ENCODE measurements around the gene YWHAG.
A peak's percentile ranks its signal among the peaks of the same experiment; 100 is the strongest.
"Not testable (repeated sequence)": the region's sequence is repeated elsewhere in the genome, so short reads cannot be mapped to it uniquely, and the experiment has no call there.

Gene YWHAG

DNA sequence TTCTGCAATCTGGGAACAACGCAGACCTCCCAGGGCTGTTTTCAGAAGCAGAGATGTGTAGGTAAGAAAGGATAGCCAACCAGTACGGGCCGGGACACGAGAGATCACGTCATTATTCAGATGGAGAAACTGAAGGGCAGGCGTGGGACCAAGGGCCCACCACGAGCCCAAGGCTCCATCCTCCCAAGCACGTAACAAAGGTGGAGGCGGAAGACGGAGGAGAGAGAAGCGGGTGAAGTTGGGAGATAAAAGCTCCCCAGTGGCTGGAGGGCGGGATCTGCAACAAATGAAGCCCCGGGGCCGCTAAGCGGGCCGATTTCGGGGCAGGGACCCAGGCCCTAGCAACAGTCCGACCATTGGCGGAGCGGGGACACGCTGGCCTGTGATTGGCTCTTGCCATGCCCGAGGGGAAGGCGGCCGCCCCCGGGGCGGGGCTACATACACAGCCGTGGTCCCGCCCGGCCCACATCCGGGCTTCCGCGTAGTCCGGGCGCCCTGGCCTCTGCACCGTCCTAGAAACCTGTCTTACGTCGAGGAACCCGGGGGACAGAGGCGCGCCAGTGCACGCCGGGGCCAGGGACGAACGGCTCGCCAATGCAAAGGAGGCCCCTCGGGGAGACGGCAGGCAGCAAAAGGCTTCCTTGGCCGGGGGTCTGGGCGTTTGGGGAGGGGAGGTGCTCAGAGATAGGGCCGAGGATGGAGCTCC, 40.9 kb downstream of the YWHAG start:
- peak; percentile 90 for DNase-seq

DNA sequence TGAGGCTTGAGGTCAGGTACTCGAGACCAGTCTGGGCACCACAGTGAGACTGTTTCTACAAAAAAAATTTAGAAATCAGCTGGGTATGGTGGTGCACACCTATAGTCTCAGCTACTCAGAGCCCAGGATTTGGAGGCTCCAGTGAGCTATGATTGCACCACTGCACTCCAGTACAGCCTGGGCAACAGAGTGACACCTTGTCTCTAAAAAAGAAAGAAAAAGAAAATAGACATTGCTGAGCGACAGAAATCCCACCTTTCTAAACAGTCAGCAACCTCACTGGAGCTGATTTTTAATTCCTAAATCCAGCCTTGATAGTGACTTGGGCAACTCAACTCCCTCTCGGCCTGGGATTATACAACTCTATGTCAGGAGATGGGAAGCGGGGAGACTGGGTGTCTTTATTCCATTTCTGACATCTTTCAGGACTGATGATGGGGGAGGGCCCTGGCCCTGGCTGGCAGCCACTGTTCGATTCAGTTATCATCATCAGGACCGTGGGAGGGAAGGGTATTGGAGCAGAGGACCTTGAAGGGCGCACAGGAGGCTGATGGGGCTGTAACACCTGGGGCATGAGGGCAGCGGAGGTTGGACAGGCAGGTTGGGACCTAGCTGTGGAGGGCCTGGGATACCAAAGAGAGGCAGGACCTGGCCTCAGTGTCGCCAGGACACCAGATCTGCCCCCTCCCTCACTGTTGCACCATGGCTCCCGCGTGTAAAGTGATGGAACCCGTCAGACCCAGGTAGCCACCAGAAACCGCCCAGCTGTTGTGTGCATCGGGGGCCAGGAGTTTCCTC, 41.6 kb downstream of the YWHAG start:
- DNase-seq: no peak

DNA sequence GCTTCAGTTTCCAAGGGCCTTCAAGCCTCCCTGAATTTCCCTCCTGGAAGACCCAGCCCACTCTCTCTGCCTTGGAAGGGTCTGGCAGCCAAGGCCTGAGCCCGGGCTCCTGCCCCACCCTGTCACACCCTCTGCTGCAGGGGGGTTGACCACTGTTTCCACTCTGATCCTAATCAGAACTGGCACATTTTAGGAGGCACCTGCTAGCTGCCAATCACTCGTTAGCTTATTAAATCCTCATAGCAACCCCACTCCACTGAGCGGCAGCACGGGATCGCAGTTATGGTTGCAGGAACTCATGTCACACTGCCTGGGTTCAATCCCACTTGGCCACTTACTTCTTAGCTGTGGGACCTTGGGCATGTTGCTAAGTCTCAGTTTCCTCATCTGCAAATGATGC, 43.4 kb downstream of the YWHAG start:
- DNase-seq: no peak

DNA sequence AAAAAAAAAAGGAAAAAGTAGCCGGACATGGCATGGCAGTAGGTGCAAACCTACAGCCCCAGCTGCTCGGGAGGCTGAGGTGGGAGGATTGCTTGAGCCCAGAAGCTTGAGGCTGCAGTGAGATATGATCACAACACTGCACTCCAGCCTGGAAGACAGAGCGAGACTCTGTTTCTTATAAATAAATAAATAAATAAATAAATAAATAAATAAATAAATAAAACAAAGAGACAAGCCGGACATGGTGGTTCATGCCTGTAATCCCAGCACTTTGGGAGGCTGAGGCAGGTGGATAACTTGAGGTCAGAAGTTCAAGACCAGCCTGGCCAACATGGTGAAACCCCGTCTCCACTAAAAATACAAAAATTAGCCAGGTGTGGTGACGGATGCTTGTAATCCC, 44.1 kb downstream of the YWHAG start:
- not testable (repeated sequence) for DNase-seq

DNA sequence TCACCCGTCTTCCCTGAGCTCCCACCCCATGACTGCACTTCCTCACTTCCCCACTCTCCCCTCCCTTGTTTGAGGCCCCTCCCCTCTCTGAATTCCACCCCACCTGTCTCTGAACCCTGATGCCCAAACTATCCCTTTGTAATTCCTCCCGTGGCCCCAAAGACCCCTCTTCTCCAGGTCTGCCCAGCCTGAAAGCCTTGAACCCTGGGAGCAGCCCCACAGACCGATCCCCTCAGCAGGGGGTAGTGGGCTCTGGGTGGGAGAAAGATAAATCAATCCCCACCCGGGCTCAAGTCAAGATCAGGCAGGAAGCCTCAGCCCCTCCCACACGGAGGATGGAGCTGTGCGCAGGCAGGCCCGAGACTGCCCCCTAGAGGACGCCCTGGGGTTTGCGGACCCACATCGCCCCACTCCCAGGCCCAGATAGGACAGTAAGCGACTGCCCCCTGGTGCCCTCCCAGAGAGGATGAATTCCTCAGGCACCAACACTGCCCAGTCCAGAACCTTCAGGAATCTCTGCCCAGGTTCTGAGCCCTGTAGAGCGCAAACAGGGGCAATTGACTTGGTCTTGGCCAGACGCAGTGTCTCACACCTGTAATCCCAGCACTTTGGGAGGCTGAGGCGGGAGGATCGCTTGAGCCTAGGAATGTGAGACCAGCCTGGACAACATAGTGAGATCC, 44.6 kb downstream of the YWHAG start:
- peak; percentile 83 for DNase-seq

DNA sequence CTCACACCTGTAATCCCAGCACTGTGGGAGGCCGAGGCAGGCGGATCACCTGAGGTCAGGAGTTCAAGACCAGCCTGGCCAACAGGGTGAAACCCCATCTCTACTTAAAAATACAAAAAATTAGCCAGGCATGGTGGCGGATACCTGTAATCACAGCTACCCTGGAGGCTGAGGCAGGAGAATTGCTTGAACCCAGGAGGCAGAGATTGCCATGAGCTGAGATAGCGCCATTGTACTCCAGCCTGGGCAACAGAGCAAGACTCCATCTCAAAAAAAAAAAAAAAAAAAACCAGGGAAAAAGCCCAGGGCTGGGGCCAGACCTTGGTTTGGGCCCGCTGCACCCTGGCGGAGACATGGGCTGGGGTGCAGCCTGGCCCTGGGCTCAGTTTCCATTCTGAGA, 47.0 kb downstream of the YWHAG start:
- not testable (repeated sequence) for DNase-seq

DNA sequence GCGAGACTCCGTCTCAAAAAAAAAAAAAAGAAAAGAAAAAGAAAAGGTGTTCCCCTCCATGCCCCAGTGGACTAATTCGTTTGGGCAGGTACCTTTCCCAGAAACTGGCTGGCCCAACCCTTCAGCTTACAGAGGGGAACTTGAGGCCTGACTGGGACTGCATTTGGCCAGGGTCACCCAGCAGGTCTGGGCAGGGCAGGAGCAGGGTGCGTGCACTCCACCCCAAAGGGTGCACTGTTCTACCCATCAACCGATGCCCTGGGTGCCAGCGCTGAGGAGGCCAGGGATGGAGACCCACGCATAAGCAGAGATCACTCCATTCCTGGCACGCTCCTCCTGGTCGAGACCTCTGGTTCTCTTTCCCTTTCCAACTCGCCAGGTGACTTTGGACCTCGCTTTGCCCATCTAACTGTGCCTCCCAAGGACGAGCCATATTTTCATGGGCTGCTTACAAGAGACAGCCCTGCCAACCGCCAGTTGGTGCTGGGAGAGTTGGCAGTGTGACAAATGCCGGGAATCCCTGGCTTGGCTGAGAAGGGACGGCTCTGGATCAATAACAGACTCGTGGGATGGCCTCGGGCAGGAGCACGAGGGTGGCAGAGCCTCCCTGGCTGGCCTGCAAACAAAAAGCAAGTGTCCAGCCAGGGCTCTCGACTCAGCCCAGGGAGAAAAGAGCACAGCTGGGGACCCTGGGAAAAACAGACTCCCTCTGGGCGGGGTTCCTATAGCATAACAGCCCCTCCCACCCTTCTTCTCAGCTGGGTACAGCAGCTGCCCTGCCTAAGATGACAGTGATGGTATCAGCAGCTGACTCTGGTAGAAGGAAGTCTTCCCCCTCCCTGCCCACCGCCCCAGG, 48.5 kb downstream of the YWHAG start:
- DNase-seq: peak; percentile 37

DNA sequence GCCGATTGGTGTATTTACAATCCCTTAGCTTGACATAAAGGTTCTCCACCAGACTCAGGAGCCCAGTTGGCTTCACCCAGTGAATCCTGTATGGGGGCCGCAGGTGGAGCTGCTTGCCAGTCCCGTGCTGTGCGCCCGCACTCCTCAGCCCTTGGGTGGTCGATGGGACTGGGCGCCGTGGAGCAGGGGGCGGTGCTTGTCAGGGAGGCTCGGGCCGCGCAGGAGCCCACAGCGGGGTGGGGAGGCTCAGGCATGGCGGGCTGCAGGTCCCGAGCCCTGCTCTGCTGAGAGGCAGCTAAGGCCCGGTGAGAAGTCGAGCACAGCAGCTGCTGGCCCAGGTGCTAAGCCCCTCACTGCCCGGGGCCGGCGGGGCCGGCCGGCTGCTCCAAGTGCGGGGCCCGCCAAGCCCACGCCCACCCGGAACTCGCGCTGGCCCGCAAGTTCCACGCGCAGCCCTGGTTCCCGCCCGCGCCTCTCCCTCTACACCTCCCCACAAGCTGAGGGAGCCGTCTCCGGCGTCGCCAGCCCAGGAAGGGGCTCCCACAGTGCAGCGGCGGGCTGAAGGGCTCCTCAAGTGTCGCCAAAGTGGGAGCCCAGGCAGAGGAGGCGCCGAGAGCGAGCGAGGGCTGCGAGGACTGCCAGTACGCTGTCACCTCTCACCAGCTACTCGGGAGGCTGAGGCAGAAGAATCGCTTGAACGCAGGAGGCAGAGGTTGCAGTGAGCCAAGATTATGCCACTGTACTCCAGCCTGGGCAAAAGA, 49.3 kb downstream of the YWHAG start:
- not testable (repeated sequence) for DNase-seq

DNA sequence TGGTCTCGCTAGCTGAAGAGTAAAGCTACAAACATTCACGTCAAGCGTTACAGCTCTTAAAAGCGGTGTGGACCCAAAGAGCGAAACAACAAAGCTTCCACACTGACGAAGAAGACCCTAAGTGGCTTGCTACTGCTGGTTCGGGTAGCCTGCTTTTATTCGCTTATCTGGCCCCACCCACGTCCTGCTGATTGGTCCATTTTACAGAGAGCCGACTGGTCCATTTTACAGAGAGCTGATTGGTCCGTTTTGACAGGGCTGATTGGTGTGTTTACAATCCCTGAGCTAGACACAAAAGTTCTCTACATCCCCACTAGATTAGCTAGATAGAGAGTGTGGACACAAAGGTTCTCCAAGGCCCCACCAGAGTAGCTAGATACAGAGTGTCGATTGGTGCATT, 49.9 kb downstream of the YWHAG start:
- not testable (repeated sequence) for DNase-seq

DNA sequence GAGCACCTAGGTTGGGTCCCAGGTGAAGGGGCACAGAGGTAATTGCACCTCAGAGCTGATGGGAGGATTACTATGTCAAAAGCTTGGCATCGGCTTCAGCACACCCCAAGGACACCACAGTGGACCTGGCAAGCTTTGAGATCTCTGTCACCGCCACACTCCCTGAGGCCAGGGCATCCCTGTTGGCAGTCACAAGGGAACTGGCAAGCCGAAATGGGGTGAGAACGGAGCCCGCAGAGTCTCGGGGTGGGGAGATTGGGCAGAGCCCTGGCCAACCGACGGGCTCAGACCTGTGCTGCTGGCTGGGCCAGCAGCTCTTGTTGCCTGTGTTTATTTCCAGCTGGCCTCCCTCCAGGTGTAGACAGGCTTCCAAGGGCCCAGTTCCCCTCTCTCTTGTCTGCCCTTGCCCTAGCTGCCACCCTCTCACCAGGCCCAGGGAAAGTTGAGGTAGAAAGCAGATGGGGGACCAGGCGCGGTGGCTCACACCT, 53.9 kb downstream of the YWHAG start:
- DNase-seq: no peak

DNA sequence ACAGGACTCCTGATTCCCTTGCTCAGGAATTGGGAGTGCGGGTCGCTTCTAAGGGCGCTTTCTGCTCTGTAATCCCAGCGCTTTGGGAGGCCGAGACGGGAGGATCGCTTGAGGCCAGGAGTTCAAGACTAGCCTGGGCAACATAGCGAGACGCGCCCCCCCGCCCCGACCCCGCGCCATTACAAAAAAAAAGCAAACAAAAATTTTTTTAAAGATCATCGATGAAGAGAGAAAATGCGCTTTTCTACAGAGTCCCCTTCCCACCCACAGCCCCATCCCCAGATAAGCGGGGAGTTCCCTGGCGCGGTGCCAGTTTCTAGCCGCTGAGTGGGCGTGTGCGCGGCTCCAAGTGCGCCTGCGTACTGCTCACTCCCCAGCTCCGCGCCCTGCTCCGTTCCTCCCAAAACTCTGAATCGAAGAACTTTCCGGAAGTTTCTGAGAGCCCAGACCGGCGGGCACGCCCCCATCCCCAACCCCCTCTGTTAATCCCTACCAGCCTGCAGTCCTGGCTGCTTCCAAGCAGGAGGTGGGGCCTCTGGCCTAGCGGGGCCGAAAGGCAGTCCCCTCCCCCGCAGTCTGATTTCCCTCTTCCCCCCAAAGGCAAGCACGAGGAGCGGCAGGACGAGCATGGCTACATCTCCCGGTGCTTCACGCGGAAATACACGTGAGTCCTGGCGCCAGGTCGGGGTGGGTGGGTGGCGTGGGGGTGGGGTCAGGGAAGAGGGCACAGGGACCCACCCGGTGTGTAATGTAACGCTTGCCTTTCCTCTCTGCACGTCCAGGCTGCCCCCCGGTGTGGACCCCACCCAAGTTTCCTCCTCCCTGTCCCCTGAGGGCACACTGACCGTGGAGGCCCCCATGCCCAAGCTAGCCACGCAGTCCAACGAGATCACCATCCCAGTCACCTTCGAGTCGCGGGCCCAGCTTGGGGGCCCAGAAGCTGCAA, 55.3 kb downstream of the YWHAG start:
- DNase-seq: no peak

DNA sequence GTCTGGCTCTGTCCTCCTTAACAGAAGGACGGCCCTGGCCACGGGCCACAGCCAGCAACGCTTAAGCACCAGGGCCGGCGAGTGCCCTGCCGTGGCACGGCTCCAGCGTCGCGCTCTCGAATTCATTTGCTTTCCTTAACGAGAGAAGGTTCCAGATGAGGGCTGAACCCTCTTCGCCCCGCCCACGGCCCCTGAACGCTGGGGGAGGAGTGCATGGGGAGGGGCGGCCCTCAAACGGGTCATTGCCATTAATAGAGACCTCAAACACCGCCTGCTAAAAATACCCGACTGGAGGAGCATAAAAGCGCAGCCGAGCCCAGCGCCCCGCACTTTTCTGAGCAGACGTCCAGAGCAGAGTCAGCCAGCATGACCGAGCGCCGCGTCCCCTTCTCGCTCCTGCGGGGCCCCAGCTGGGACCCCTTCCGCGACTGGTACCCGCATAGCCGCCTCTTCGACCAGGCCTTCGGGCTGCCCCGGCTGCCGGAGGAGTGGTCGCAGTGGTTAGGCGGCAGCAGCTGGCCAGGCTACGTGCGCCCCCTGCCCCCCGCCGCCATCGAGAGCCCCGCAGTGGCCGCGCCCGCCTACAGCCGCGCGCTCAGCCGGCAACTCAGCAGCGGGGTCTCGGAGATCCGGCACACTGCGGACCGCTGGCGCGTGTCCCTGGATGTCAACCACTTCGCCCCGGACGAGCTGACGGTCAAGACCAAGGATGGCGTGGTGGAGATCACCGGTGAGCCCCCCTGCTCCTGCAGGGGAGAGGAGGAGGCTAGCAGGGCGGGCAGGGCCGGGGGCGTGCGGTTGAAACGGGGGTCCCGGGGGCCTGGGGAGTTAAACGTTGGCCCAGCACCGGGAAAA, 56.2 kb downstream of the YWHAG start, which contains the start of gene HSPB1:
Gene HSPB1, plus strand, starts transcription at position 327 of the 855 bp plus-strand sequence. Its CDS starts 40 bp downstream, at position 367.
- peak; percentile 53 for DNase-seq

DNA sequence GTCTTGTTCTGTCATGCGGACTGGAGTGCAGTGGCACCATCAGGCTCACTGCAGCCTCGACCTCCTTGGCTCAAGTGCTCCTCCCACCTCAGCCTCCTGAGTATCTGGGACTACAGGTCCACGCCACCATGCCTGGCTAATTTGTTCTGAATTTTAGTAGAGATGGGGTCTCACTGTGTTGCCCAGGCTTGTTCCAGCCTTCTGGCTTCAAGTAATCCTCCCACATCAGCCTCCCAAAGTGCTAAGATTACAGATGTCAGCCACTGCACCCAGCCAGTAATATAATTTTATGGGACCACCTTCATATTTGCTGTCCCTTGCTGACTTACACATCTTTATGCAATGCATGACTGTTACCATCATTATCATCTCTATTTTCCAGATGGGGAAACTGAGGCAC, 57.8 kb downstream of the YWHAG start:
- no peak for DNase-seq

DNA sequence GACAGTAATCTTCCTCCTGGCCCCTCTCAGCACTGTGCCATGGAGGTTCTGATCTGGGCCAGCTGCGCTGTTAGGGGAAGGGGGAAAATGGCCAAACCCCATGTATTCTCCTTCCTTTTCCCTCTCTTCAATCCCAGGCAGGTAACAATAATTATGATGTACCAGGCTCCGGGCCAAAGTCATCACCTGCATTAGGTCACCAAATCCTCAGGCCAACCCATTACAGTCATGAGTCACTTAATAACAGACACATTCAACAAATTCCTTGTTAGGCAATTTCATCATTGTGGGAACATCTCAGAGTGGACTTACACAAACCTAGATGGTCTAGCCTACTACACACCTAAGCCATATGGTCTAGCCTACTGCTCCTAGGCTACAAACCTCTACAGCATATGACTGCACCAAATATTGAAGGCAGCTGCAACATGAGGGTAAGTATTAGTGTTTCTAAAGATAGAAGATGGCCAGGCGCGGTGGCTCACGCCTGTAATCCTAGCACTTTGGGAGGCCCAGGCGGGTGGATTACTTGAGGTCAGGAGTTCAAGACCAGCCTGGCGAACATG, 58.5 kb downstream of the YWHAG start:
- no peak for DNase-seq

DNA sequence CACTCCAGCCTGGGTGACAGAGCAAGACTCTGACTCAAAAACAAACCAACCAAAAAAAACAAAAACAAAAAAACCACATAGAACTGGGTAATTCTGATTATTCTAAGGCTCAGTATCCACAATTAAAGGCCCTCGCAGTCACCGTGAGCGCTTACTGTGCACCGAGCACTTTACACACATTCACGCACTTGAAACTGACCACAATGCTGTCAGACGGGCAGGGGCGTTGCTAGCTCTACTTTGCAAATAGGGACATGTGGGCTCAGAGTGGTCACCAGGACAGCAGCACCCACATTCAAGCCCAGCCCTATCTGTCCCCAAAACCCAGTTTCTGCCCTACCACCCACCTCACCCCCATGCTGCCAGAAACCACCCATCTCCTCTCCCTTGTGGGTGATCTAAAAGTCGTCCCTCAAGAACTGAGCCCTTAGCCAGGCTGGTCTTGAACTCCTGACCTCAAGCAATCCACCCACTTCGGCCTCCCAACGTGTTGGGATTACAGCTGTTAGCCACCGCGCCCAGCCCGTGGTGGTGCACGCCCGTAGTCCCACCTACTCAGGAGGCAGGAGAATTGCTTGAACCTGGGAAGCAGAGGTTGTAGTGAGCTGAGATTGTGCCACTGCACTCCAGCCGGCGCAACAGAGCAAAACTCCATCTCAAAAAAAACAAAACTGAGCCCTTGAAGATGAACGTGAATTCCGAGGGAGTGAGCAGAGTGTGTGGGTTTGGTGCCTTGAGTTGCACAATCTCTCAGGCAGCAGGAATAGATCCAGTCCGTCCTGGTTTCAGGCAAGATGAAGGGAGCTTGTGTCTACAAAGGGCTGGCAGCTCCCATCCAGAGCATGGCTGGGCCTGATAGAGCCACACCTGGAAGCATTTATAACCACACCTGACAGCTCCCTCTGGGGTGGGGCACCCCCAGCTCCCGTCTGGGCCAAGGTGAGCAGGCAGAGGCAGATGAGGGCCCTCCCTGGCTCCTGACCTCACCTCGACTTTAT, 61.7 kb downstream of the YWHAG start:
- DNase-seq: peak; percentile 17

DNA sequence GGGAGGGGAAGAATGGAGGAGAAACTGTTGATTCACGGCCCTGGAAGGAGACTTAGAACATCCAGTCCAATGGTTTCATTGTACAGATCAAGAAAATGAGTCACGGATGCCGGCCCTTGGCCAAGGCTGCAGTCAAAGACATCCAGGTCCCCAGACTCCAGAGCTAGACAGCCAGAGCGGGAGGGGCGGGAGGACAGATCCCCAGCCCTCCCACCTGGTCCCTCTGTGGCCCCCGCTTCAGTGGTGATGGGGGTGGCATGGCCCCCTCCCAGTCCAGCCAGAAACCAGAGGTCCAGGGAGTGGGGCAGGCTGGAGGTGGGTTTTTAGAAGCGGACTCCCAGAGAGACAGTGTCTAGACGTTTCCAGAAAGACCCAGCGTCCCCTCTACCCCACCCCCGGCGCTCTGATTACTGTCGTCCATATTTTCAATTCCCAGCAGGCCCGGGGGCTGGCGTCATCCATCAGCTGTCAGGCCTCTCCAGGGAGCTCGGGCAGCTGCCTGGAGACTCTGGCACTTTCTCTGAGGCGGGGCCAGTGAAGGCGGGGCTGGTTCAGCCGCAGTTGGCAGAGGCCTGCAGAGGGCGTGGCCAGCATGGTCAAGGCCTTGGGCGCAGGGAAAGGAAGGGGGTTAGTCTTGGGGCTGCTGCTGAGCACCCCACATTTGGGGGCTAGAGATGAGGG, 64.3 kb downstream of the YWHAG start:
- peak; percentile 77 for DNase-seq

DNA sequence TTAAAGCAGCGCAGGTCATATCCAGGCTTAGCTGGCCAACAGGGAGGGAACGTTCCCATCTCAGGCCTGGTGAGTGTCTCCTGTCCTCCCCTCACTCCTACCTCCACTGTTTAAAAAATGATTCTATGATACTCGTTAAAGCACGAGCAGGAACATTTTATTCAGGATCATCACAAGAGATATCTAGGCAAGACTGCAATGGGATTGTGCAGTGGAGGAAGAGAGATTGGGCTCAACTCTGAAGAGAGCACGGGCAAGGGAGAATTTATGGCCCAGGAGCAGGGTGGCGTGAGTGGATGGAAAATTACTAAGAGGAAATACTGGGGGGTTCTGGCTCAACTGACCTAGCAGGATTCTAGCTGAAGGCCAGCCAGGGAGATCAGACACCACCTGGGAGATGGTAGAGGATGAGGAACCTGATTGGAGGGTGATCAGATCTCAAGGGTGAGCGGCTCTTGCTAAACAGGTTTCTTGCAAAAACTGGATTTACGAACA, 65.3 kb downstream of the YWHAG start:
- no peak for DNase-seq

Measured in NCI-H187 treated with DMSO at 0.1 percent for 48 hours (cell line).